Calu3 (cell line): ENCODE data around the gene SEPTIN7. TPM values are rescaled to one million over a fixed set of nuclear protein-coding genes. Genes with fewer than 3 reads are reported as not detected.

Source experiments
- BruUV-seq: library from RNA; stranded (reverse); fragments of 400-500 nt; replicated peaks from 2 replicates; lab custom pipeline; 2021; lab: Mats Ljungman, UMichigan
- CTCF ChIA-PET: fragments of 300-600 bp; sonication (Branson Sonifier 250); formaldehyde crosslinking; loops from one replicate; lab custom pipeline; 2022; ENCODE audit warnings: antibody characterized with exemption; lab: Charles Lee
- DNase-seq: peaks from one replicate; pipeline ENCODE4 v3.0.0; 2022
- H3K27ac Mint-ChIP-seq: one replicate; pipeline ENCODE4 v1.8.0; 2022; ENCODE audit warnings: mixed read lengths; ENCODE audit not compliant: unreplicated experiment
- H3K27me3 Mint-ChIP-seq: one replicate; pipeline ENCODE4 v1.8.0; 2022; ENCODE audit warnings: mixed read lengths; ENCODE audit not compliant: unreplicated experiment
- H3K36me3 Mint-ChIP-seq: one replicate; pipeline ENCODE4 v1.8.0; 2022; ENCODE audit warnings: mild to moderate bottlenecking, moderate library complexity, mixed read lengths; ENCODE audit not compliant: insufficient read depth, unreplicated experiment
- H3K4me1 Mint-ChIP-seq: one replicate; pipeline ENCODE4 v1.8.0; 2022; ENCODE audit warnings: mild to moderate bottlenecking, low read depth, mixed read lengths; ENCODE audit not compliant: unreplicated experiment
- H3K4me3 Mint-ChIP-seq: one replicate; pipeline ENCODE4 v1.8.0; 2022; ENCODE audit warnings: mild to moderate bottlenecking, low read depth, moderate library complexity, mixed read lengths; ENCODE audit not compliant: unreplicated experiment
- H3K9me3 Mint-ChIP-seq: one replicate; pipeline ENCODE4 v1.8.0; 2022; ENCODE audit warnings: low read depth, mixed read lengths; ENCODE audit not compliant: unreplicated experiment
- CTCF ChIP-seq: fragments of 200-600 bp; IDR thresholded peaks from one replicate; pipeline ENCODE4 v1.8.0; 2022; ENCODE audit warnings: antibody characterized with exemption; ENCODE audit not compliant: unreplicated experiment
- intact Hi-C: fragments of 100-400 bp; cut with micrococcal nuclease; formaldehyde crosslinking; loops from one replicate; pipeline ENCODE4 v1.10.0; 2022; ENCODE audit not compliant: unreplicated experiment
- total RNA-seq: library from RNA; stranded (reverse); gene quantifications from 2 replicates; pipeline ENCODE4 v1.2.3, GENCODE V29; 2022

The SEPTIN7 gene
- total RNA-seq, 1 experiment from 2014 or later = 308 TPM

GRCh38 chr7:35802649-35803048 is 1.8 kb downstream of the SEPTIN7 start:
- BruUV-seq = no TSS peak
- no peaks in the 10 kb centered on the region for H3K9me3 Mint-ChIP-seq
- CTCF ChIA-PET = interaction anchor here (1.0 to 3.0 kb wide), 3 partner anchors 9 to 93 kb away, joined by 3 to 16 read pairs (median 6); no protein-coding TSS in a partner anchor
- intact Hi-C loops = loop anchor here (1.0 kb wide), 1 partner anchor 93 kb away; no protein-coding TSS in a partner anchor
- peak overlapping the region; percentile 88 for H3K4me3 Mint-ChIP-seq
- H3K27me3 Mint-ChIP-seq = no peaks in the 10 kb centered on the region
- peaks cover 32% of the 10 kb centered on the region for H3K36me3 Mint-ChIP-seq
- H3K27ac Mint-ChIP-seq = peak overlapping the region; percentile 66
- DNase-seq = no peak
- H3K4me1 Mint-ChIP-seq = peaks cover 46% of the 10 kb centered on the region
- TF ChIP-seq CTCF = no peak

GRCh38 chr7:35804231-35804970 is 3.5 kb downstream of the SEPTIN7 start:
- intact Hi-C loops = no loop called here
- no peak overlapping the region for H3K4me3 Mint-ChIP-seq

DNA sequence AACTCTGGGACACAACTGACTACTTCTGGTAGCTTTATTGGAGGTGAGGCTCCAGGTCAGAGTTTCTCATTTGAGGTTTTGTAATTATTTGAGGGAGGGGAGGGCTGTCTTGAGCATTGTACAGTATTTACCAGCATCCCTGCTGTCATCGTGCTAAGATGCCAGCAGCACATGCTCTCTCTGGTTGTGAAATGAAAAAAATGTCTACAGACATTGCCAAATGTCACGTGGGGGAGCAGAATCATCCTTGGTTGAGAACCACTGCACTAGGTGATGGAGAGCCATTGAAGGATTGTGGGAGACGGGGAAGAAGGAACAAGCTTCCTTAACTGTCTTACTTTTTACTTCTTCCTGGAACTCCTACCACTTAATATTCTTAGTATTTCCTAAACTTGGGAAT is 5.0 kb downstream of the SEPTIN7 start:
- Mint-ChIP-seq H3K27me3 (no peaks in the 10 kb centered on the region), H3K4me3 (no peak overlapping the region), H3K27ac (no peak overlapping the region), H3K9me3 (peaks cover 5% of the 10 kb centered on the region), H3K36me3 (peaks cover 19% of the 10 kb centered on the region), H3K4me1 (peaks cover 57% of the 10 kb centered on the region)
- CTCF ChIA-PET = no interaction called here
- intact Hi-C loops = no loop called here
- DNase-seq = no peak
- no TSS peak for BruUV-seq
- no peak for TF ChIP-seq CTCF

More at GRCh38 chr7:35804231-35804970, 3.5 kb downstream of the SEPTIN7 start:
- Mint-ChIP-seq H3K27ac (no peak overlapping the region), H3K9me3 (peaks cover 1% of the 10 kb centered on the region), H3K36me3 (peaks cover 32% of the 10 kb centered on the region), H3K27me3 (no peaks in the 10 kb centered on the region), H3K4me1 (peaks cover 50% of the 10 kb centered on the region)
- no TSS peak for BruUV-seq
- no peak for DNase-seq
- no peak for TF ChIP-seq CTCF
- CTCF ChIA-PET = interaction anchor here (0.6 to 0.7 kb wide), 2 partner anchors 167 to 346 kb away, joined by 3 read pairs; no protein-coding TSS in a partner anchor

- no peak overlapping the region for H3K27ac Mint-ChIP-seq
- CTCF ChIA-PET = interaction anchor here (1.0 kb wide), 1 partner anchor 15 kb away, joined by 4 read pairs; the partner anchor contains the start of gene SEPTIN7
These were observed 15.7 kb downstream of the SEPTIN7 start for GRCh38 chr7:35816514-35816913.

More at GRCh38 chr7:35816514-35816913, 15.7 kb downstream of the SEPTIN7 start:
- Mint-ChIP-seq H3K4me3 (no peak overlapping the region), H3K36me3 (no peaks in the 10 kb centered on the region), H3K9me3 (peaks cover 5% of the 10 kb centered on the region), H3K27me3 (no peaks in the 10 kb centered on the region), H3K4me1 (peaks cover 40% of the 10 kb centered on the region)
- no peak for DNase-seq
- no peak for TF ChIP-seq CTCF
- no TSS peak for BruUV-seq
- intact Hi-C loops = no loop called here
